Adrenal gland (tissue), 12 donors: ENCODE results near the gene PPP2R5C. TPM values are rescaled to one million over a fixed set of nuclear protein-coding genes. Genes with fewer than 3 reads are reported as not detected.

Source experiments
- DNase-seq, 7 donors: peaks; one replicate each; pipeline ENCODE4 v3.0.0-alpha.2; 2019 to 2020
- H3K27ac ChIP-seq, 5 donors: fragments of 200-600 bp; sonication (generic) in 4 of 5; 1 replicate in 3 of 5; 2 replicates in 2 of 5; pipeline versions ENCODE4 v1.5.1 to v1.8.0; 2016 to 2020; ENCODE audit warnings: mild to moderate bottlenecking in 1 of 5
- H3K27me3 ChIP-seq: fragments of 200-600 bp; 2 replicates; pipeline ENCODE4 v1.8.0; 2021
- H3K36me3 ChIP-seq, 2 donors: fragments of 200-600 bp; replicated peaks in 1 of 2; 1 replicate in 1 of 2; 2 replicates in 1 of 2; pipeline versions ENCODE4 v1.5.1 to v1.8.0; 2018 to 2022
- H3K4me1 ChIP-seq, 2 donors: fragments of 200-600 bp; replicated peaks in 1 of 2; 1 replicate in 1 of 2; 2 replicates in 1 of 2; pipeline versions ENCODE4 v1.5.1 to v1.8.0; 2018 to 2021
- H3K4me3 ChIP-seq, 4 donors: fragments of 200-600 bp; sonication (generic) in 3 of 4; one replicate each; pipeline ENCODE4 v1.5.1; 2016 to 2018
- H3K9me3 ChIP-seq, 3 donors: fragments of 200-600 bp; sonication (generic) in 1 of 3; replicated peaks in 1 of 3; 1 replicate in 2 of 3; 2 replicates in 1 of 3; pipeline versions ENCODE4 v1.5.1 to v1.8.0; 2016 to 2021
- POLR2A ChIP-seq, 2 donors: fragments of 450-650 bp; IDR thresholded peaks; one replicate each; pipeline ENCODE4 v1.6.1; 2017; ENCODE audit warnings: antibody characterized with exemption in 2 of 2, mild to moderate bottlenecking in 2 of 2, moderate library complexity in 1 of 2
- WGBS, 4 donors: extraction: QIAGEN DNeasy Blood & Tissue Kit in 2 of 4; methylation state at CpG; one replicate each; pipeline versions ENCODE4 v1.1.5 to v1.1.7; 2013 to 2017; 5-methylcytosine and 5-hydroxymethylcytosine counted together
- intact Hi-C, 2 donors: fragments of 100-400 bp; cut with DNase I; formaldehyde crosslinking; loops; one replicate each; pipeline versions ENCODE4 v1.14.1 to v1.15.0; 2022 to 2023
- polyA plus RNA-seq, 3 donors: library from polyadenylated mRNA; stranded (reverse); fragments of 200-250 nt in 2 of 3; fragments of 350-450 nt in 1 of 3; fragmentation: Illumina TruSeq in 1 of 3; extraction: RNeasy Lipid Tissue Mini Kit (QIAGEN cat#74804) in 1 of 3; gene quantifications; one replicate each; pipeline ENCODE4 v1.2.3, GENCODE V29; 2013 to 2014
- total RNA-seq, 9 donors: library from RNA; depleted of rRNA in 4 of 9; stranded (reverse); fragments of >200 nt in 4 of 9; fragments of 120-200 nt in 1 of 9; fragmentation: NEBNext Ultra II Directional in 1 of 9; extraction: Animal tissue kit (Norgen Biotek cat#: 25700) in 1 of 9; gene quantifications; one replicate each; pipeline versions ENCODE4 v1.1.0 to v1.2.4, GENCODE V29; 2013 to 2023
- TF ChIP-seq, protein P1 (sequence below), 6 experiments: fragments of 450-650 bp in 4 of 6; fragments of 200-600 bp in 2 of 6; sonication (generic) in 1 of 6; IDR thresholded peaks; 1 replicate in 5 of 6; 2 replicates in 1 of 6; pipeline versions ENCODE4 v1.5.1 to v1.8.0; 2016 to 2021; ENCODE audit warnings: antibody characterized with exemption in 6 of 6, mild to moderate bottlenecking in 2 of 6, moderate library complexity in 1 of 6
- donor health status: healthy with polysubstance abuse.
- donor health status: Bipolar disorder and iron deficiency.
- donor health status: DM: yes; HTN: yes; CAD: no.
- donor health status: DM: no; HTN: no; CAD: no.
- donor health status: DM: no; HTN: no; CAD: no.
- donor health status: DM: yes; HTN: yes; CAD: no.

The PPP2R5C gene
- total and polyA plus RNA-seq, 12 donors: 66.5 to 216 (median 134) TPM

DNA sequence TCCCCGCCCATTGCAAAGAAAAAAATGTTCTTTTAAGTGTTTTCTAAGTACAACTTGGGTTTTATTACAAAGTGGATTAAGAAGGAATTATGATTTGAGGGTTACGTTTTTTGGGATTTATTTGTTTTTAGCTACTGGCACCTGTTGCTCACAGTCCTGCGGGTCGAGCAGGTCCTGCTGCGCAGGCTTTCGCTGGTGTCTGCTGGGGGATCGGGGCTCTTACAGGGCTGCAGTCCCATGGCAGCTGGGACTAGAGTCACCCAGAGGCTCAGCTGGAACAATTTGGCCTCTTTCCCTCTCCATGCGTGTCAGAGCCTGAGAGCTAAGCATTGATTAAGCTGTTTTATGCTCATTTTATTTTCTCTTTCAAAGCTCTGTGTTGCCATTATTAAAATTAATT, 147.3 kb downstream of the PPP2R5C start:
- Histone ChIP-seq H3K4me3 (no peak overlapping the region), H3K9me3 (no peaks in the 10 kb centered on the region), H3K4me1 (no peaks in the 10 kb centered on the region), H3K27ac (no peak overlapping the region), H3K36me3 (peaks cover 0 to 93% of the 10 kb centered on the region in 2 donors), H3K27me3 (no peaks in the 10 kb centered on the region)
- intact Hi-C loops: no loop called here
- WGBS, 4 donors: 92 to 95% (median 95%) methylated on average over 8 of the region's 8 CpGs
- TF ChIP-seq POLR2A (IDR thresholded peaks at IDR 0.05): no peak
- TF ChIP-seq, protein P1, sequence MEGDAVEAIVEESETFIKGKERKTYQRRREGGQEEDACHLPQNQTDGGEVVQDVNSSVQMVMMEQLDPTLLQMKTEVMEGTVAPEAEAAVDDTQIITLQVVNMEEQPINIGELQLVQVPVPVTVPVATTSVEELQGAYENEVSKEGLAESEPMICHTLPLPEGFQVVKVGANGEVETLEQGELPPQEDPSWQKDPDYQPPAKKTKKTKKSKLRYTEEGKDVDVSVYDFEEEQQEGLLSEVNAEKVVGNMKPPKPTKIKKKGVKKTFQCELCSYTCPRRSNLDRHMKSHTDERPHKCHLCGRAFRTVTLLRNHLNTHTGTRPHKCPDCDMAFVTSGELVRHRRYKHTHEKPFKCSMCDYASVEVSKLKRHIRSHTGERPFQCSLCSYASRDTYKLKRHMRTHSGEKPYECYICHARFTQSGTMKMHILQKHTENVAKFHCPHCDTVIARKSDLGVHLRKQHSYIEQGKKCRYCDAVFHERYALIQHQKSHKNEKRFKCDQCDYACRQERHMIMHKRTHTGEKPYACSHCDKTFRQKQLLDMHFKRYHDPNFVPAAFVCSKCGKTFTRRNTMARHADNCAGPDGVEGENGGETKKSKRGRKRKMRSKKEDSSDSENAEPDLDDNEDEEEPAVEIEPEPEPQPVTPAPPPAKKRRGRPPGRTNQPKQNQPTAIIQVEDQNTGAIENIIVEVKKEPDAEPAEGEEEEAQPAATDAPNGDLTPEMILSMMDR (IDR thresholded peaks at IDR 0.05): no peak
- no peak for DNase-seq

GRCh38 chr14:101909371-101910096, 148.0 kb downstream of the PPP2R5C start:
- TF ChIP-seq, protein P1 (IDR thresholded peaks at IDR 0.05): no peak
- no peak for DNase-seq

GRCh38 chr14:101912841-101913240, 151.3 kb downstream of the PPP2R5C start:
- Histone ChIP-seq H3K9me3 (no peaks in the 10 kb centered on the region), H3K4me1 (no peaks in the 10 kb centered on the region), H3K27me3 (no peaks in the 10 kb centered on the region), H3K4me3 (no peak overlapping the region), H3K36me3 (peaks cover 0 to 72% of the 10 kb centered on the region in 2 donors), H3K27ac (no peak overlapping the region)
- WGBS, 4 donors: 90 to 96% (median 93%) methylated on average over 13 of the region's 13 CpGs
- intact Hi-C loops: no loop called here
- no peak for DNase-seq
- TF ChIP-seq, protein P1 (IDR thresholded peaks at IDR 0.05): no peak
- TF ChIP-seq POLR2A (IDR thresholded peaks at IDR 0.05): no peak

More at GRCh38 chr14:101909371-101910096, 148.0 kb downstream of the PPP2R5C start:
- no peaks in the 10 kb centered on the region for H3K4me1 ChIP-seq
- peaks cover 0 to 93% of the 10 kb centered on the region in 2 donors for H3K36me3 ChIP-seq
- 91 to 97% (median 93%) methylated on average over 12 of the region's 12 CpGs for WGBS, 4 donors
- H3K27me3 ChIP-seq: no peaks in the 10 kb centered on the region
- no peak overlapping the region for H3K27ac ChIP-seq
- no peak overlapping the region for H3K4me3 ChIP-seq
- H3K9me3 ChIP-seq: no peaks in the 10 kb centered on the region
- intact Hi-C loops: no loop called here

DNA sequence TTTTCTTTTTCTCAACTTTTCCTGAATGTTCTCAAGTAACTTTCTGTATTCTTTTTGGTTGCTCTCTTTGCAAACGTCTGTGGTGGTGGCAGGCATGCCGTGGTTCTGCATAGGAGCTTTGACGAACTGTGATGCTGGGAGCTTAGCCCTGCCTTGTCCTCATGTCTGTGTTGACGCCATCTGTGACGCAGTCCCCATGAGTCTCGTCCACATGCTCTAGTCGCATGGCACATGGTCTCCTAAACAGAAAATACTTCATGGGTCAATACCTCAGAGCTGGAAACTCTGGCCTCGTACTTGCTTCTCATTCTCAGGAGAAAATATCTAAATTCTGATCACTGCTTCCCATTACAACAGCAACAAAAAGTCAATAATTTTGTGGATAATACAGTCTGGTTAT, 152.6 kb downstream of the PPP2R5C start:
- Histone ChIP-seq H3K27ac (no peak overlapping the region), H3K27me3 (no peaks in the 10 kb centered on the region), H3K4me1 (no peaks in the 10 kb centered on the region), H3K4me3 (no peak overlapping the region), H3K9me3 (no peaks in the 10 kb centered on the region), H3K36me3 (peaks cover 0 to 61% of the 10 kb centered on the region in 2 donors)
- DNase-seq: peak in 1 of 7 donors; percentile 36
- no peak for TF ChIP-seq POLR2A (IDR thresholded peaks at IDR 0.05)
- WGBS, 4 donors: 94 to 96% (median 94%) methylated on average over 8 of the region's 8 CpGs
- intact Hi-C loops: no loop called here
